Middle frontal gyrus (tissue), 1 donor: ENCODE data around the gene TNS3.

Experiments used
- DNase-seq: peaks from one replicate; pipeline ENCODE4 v3.0.0-alpha.2; 2015; ENCODE audit warnings: low spot score; ENCODE audit errors: extremely low spot score

TNS3 gene

GRCh38 chr7:47373871-47374451 is 207.9 kb downstream of the TNS3 start:
- no peak for DNase-seq

GRCh38 chr7:47371733-47372368 is 210.1 kb downstream of the TNS3 start:
- DNase-seq, result no peak

- DNase-seq, result no peak
Observed at GRCh38 chr7:47371317-47371716, 210.6 kb downstream of the TNS3 start.

- no peak for DNase-seq
Observed at GRCh38 chr7:47370461-47371042, 211.4 kb downstream of the TNS3 start.

GRCh38 chr7:47369736-47370135 is 212.2 kb downstream of the TNS3 start:
- no peak for DNase-seq

GRCh38 chr7:47368190-47368812 is 213.6 kb downstream of the TNS3 start:
- no peak for DNase-seq

- no peak for DNase-seq
Observed at GRCh38 chr7:47367369-47367768, 214.5 kb downstream of the TNS3 start.

GRCh38 chr7:47366960-47367359 is 215.0 kb downstream of the TNS3 start:
- DNase-seq, result no peak

- no peak for DNase-seq
Observed at GRCh38 chr7:47366211-47366610, 215.7 kb downstream of the TNS3 start.

GRCh38 chr7:47362984-47363383 is 218.9 kb downstream of the TNS3 start:
- DNase-seq, result no peak

- DNase-seq, result no peak
Observed at GRCh38 chr7:47361746-47362215, 220.1 kb downstream of the TNS3 start.

- DNase-seq, result no peak
Observed at GRCh38 chr7:47361236-47361635, 220.7 kb downstream of the TNS3 start.

- DNase-seq, result no peak
Observed at GRCh38 chr7:47360301-47360900, 221.5 kb downstream of the TNS3 start.

GRCh38 chr7:47358944-47359588 is 222.8 kb downstream of the TNS3 start:
- no peak for DNase-seq

- DNase-seq, result no peak
Observed at GRCh38 chr7:47358357-47358756, 223.6 kb downstream of the TNS3 start.

GRCh38 chr7:47357863-47358262 is 224.0 kb downstream of the TNS3 start:
- no peak for DNase-seq

- DNase-seq, result no peak
Observed at GRCh38 chr7:47357361-47357760, 224.6 kb downstream of the TNS3 start.

- no peak for DNase-seq
Observed at GRCh38 chr7:47356261-47356660, 225.7 kb downstream of the TNS3 start.

GRCh38 chr7:47355684-47356083 is 226.2 kb downstream of the TNS3 start:
- DNase-seq, result no peak

- DNase-seq, result no peak
Observed at GRCh38 chr7:47354831-47355541, 226.9 kb downstream of the TNS3 start.

- DNase-seq, result no peak
Observed at GRCh38 chr7:47354071-47354470, 227.8 kb downstream of the TNS3 start.
